ENCODE data around the gene ZNF436.
"Not testable (repeated sequence)": the region's sequence is repeated elsewhere in the genome, so short reads cannot be mapped to it uniquely, and the experiment has no call there.

Gene ZNF436

DNA sequence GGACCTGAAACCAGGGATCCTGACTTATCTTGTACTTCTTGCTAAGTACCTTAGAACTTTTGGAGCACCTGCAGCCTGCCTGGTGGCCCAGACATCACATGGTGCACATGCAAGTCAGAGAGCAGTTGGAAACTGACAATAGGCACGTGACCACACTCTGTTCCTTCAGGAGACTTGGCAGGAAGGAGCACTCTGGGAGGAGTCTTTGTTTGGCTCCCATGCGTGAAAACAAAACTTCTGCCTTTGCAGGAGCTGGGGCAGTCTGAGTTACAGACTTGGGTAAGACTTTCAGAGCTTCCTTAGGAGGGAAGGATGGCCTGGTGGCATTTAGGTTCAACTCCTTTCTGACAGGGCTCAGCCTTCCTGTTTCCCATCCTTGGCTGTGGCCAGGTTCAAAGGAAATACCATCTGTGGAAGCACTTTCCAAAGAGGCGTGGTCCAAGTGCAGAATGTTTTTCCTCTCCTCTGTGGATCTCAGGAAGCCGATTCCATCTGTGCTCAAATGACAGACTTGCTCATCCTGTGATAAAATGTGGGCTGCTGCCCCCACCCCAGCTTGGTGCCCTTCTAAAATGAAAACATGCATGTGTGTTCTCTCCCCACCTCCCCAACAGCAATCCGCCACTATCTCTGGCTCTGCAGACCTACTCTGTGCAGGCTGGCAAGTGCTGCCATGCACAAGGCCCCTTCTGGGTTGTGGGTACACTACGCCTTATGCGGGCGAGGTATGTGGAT, 14.1 kb upstream of the ZNF436 start:
- TF ChIP-seq CTCF (IDR thresholded peaks at IDR 0.05; ENCODE audit: low read depth, low read length), result no peak
- no peak overlapping the region for H3K4me3 ChIP-seq (ENCODE audit: low read depth, low read length)

DNA sequence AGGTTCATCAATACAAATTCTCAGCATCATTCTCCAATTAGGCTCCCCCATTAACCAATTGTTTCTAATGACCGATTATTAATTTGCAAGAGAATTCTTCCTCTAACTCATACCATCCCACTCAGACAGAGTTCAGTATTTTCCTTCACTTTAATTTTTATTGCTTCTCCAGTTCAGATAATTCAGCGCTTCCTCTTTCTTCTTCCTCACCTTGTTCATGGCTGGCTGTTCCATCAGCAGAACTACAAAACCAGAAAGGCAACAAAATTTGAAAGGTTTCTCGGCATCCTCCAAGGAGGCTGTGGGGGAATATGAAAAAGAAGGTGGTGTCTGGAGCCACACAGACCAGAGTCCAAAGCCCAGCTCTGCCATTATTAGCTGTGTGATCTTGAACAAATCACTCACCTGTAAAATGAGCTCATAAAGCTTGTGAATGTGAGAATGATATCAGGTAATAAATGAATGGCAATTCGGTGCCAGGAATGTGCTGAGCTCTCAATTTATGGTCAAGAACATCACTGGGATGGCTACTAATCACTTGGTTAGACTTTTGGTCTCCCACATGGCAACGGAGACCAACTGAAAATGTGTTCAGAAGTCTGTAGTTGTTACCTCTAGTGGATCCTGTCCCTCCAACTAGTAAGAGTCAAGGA, 11.7 kb upstream of the ZNF436 start:
- no peak overlapping the region for H3K4me3 ChIP-seq (ENCODE audit: low read depth, low read length)
- no peak for TF ChIP-seq CTCF (IDR thresholded peaks at IDR 0.05; ENCODE audit: low read depth, low read length)

DNA sequence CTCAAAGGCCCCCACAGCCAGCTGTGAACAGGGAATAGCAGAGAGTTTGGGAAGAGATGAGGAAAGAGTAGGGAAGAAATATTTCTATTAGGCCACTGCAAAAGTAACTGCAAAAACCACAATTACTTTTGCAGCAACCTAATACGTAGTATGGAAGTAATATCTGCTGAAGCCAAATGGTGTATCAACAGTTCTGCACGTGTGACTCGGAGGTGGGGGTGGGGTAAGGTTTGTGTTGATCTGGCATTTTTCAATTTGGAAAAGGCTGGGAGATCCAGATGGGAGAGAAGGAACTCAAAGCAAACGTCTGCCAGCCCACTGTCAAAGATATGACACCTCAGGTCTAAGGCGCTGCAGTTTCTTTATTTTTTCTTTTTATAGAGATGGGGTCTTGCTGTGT, 11.1 kb upstream of the ZNF436 start:
- no peak overlapping the region for H3K4me3 ChIP-seq (ENCODE audit: low read depth, low read length)
- no peak for TF ChIP-seq CTCF (IDR thresholded peaks at IDR 0.05; ENCODE audit: low read depth, low read length)

DNA sequence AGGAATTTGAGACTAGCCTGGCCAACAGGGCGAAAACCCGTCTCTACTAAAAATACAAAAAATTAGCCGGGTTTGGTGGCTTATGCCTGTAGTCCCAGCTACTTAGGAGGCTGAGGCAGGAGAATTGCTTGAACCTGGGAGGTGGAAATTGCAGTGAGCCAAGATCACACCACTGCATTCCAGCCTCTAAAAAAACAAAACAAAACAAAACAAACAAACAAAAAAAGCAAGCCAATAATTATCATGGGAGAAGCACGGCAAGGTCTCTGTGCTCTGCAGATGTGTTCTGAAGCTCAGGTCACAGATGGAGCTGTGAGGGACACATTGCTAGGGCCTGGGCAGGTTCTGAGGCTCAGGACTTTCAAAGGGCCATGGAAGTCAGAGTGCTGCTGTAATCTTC, 10.6 kb upstream of the ZNF436 start:
- H3K4me3 ChIP-seq (ENCODE audit: low read depth, low read length), result not testable (repeated sequence)

GRCh38 chr1:23376890-23377811, 7.5 kb upstream of the ZNF436 start:
- TF ChIP-seq CTCF (IDR thresholded peaks at IDR 0.05; ENCODE audit: low read depth, low read length), result no peak
- H3K4me3 ChIP-seq (ENCODE audit: low read depth, low read length), result no peak overlapping the region

DNA sequence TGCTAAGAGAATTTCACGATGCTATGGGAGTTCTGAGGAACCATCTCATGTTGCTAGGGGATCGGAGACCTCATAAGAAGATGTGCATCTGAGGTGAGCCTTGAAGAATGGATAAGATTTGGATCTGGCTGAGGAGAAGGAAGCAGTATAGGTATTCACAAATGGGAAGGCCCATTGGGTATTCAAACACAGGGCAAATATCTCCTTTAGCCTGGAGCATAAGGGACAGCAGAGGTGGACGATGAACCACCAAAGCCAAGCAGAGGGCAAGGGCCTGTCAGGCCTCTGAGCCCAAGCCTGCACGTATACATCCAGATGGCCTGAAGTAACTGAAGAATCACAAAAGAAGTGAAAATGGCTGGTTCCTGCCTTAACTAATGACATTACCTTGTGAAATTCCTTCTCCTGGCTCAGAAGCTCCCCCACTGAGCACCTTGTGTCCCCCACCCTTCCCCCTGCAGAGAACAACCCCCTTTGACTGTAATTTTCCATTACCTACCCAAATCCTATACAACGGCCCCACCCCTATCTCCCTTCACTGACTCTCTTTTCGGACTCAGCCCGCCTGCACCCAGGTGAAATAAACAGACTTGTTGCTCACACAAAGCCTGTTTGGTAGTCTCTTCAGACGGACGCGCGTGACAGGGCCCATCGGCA, 4.6 kb upstream of the ZNF436 start:
- not testable (repeated sequence) for H3K4me3 ChIP-seq (ENCODE audit: low read depth, low read length)

GRCh38 chr1:23371987-23372880, 2.6 kb upstream of the ZNF436 start:
- no peak overlapping the region for H3K4me3 ChIP-seq (ENCODE audit: low read depth, low read length)
- no peak for TF ChIP-seq CTCF (IDR thresholded peaks at IDR 0.05; ENCODE audit: low read depth, low read length)

Measured in WI38 (cell line).